SU-DHL-6 (cell line): ENCODE measurements around the gene BEGAIN.

ENCODE experiments used
- EZH2phosphoT487 ChIP-seq: fragments of 200-600 bp; sonication (generic), shearing (Covaris generic); conservative IDR thresholded peaks from 2 replicates; pipeline ENCODE4 v1.6.1; 2018; ENCODE audit warnings: mild to moderate bottlenecking, antibody characterized with exemption, low read length, moderate library complexity, mixed read lengths
- TF ChIP-seq, protein P1 (sequence below): fragments of 200-600 bp; sonication (generic); IDR thresholded peaks from one replicate; pipeline ENCODE4 v1.5.1; 2017; ENCODE audit warnings: antibody characterized with exemption, mild to moderate bottlenecking, low read length, moderate library complexity; ENCODE audit not compliant: insufficient read depth, poor library complexity, severe bottlenecking

DNA sequence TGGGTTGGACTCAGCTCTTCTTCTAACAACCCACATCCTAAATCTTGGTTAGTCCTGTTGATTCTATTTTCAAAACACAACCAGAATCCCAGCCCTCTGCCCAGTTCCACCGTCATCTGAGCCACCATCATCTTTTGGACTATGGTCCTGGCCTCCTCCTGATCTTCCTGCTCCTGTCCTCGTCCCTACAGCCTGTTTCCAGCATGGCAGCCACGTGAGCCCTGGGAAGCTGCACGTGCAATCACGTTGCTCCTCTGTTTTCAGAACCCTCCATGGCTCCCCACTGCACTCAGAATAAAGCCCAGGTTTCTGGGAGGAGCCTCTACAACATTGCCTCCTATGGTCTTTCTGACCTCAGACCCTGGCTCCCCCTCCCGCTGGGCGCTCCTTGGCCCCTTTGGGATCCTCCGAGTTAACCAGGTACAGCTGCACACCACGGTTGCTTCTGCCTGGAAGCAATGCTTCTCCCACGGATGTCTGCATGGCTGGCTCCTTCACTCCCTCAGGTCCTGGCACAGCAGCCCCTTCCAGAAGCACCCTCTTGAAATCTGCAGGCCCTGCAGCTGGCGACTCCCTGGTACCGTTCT lies 44.5 kb downstream of the BEGAIN start:
- TF ChIP-seq EZH2phosphoT487 = no peak
- TF ChIP-seq, protein P1, sequence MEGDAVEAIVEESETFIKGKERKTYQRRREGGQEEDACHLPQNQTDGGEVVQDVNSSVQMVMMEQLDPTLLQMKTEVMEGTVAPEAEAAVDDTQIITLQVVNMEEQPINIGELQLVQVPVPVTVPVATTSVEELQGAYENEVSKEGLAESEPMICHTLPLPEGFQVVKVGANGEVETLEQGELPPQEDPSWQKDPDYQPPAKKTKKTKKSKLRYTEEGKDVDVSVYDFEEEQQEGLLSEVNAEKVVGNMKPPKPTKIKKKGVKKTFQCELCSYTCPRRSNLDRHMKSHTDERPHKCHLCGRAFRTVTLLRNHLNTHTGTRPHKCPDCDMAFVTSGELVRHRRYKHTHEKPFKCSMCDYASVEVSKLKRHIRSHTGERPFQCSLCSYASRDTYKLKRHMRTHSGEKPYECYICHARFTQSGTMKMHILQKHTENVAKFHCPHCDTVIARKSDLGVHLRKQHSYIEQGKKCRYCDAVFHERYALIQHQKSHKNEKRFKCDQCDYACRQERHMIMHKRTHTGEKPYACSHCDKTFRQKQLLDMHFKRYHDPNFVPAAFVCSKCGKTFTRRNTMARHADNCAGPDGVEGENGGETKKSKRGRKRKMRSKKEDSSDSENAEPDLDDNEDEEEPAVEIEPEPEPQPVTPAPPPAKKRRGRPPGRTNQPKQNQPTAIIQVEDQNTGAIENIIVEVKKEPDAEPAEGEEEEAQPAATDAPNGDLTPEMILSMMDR = no peak
